HepG2 (cell line): Measurements from ENCODE around the gene POLR3F. TPM values are rescaled to one million over a fixed set of nuclear protein-coding genes. Genes with fewer than 3 reads are reported as not detected.

Experiments
- CREM ChIP-seq, 2 experiments: sonication (generic) in 1 of 2; formaldehyde crosslinking in 1 of 2; IDR thresholded peaks; 2 replicates each; pipeline versions ENCODE4 v1.4.0 to v1.6.1; 2016 to 2020; ENCODE audit warnings: antibody characterized with exemption in 1 of 2, mild to moderate bottlenecking in 1 of 2, missing genetic modification reagents in 1 of 2
- ELF1 ChIP-seq: sonication (generic); formaldehyde crosslinking; IDR thresholded peaks from 2 replicates; pipeline ENCODE4 v1.4.0; 2020; ENCODE audit warnings: missing genetic modification reagents
- ELK4 ChIP-seq: sonication (generic); formaldehyde crosslinking; IDR thresholded peaks from 2 replicates; pipeline ENCODE4 v1.9.0; 2021; ENCODE audit warnings: missing genetic modification reagents, borderline replicate concordance
- ERF ChIP-seq: IDR thresholded peaks from 2 replicates; pipeline ENCODE4 v1.6.1; 2018; ENCODE audit warnings: missing biosample characterization, missing genetic modification reagents
- FOSL1 ChIP-seq: sonication (generic); formaldehyde crosslinking; IDR thresholded peaks from 2 replicates; pipeline ENCODE4 v1.9.0; 2021; ENCODE audit warnings: missing genetic modification reagents, borderline replicate concordance
- MIER3 ChIP-seq: IDR thresholded peaks from 2 replicates; pipeline ENCODE4 v1.6.1; 2016; ENCODE audit warnings: missing compliant biosample characterization, borderline replicate concordance
- MLLT10 ChIP-seq: sonication (generic); formaldehyde crosslinking; IDR thresholded peaks from 2 replicates; pipeline ENCODE4 v1.4.0; 2020; ENCODE audit warnings: missing genetic modification reagents
- MXD1 ChIP-seq: sonication (generic); formaldehyde crosslinking; IDR thresholded peaks from 2 replicates; pipeline ENCODE4 v1.4.0; 2020; ENCODE audit warnings: mild to moderate bottlenecking, missing genetic modification reagents
- MXD3 ChIP-seq: IDR thresholded peaks from 2 replicates; pipeline ENCODE4 v1.6.1; 2016; ENCODE audit warnings: mild to moderate bottlenecking, missing biosample characterization, missing genetic modification reagents
- MYNN ChIP-seq: sonication (generic); formaldehyde crosslinking; IDR thresholded peaks from 2 replicates; pipeline ENCODE4 v1.4.0; 2020; ENCODE audit warnings: mild to moderate bottlenecking, low read depth, missing genetic modification reagents
- PAF1 ChIP-seq: IDR thresholded peaks from 2 replicates; pipeline ENCODE4 v1.6.1; 2016; ENCODE audit warnings: missing genetic modification reagents, missing compliant biosample characterization
- PITX1 ChIP-seq: sonication (generic); formaldehyde crosslinking; IDR thresholded peaks from 2 replicates; pipeline ENCODE4 v1.5.1; 2020; ENCODE audit warnings: mild to moderate bottlenecking, missing genetic modification reagents
- SRSF4 ChIP-seq: fragments of 200-400 bp; formaldehyde crosslinking; IDR thresholded peaks from one replicate; pipeline ENCODE4 v1.6.1; 2018; ENCODE audit warnings: mild to moderate bottlenecking, low read depth, low read length, moderate library complexity; ENCODE audit not compliant: poor library complexity, severe bottlenecking
- U2AF1 ChIP-seq: fragments of 200-400 bp; formaldehyde crosslinking; optimal IDR thresholded peaks from 2 replicates; pipeline ENCODE3; 2017; ENCODE audit warnings: mild to moderate bottlenecking, low read depth, low read length
- ZBTB33 ChIP-seq: sonication (generic); formaldehyde crosslinking; IDR thresholded peaks from 2 replicates; pipeline ENCODE4 v1.4.0; 2020; ENCODE audit warnings: missing genetic modification reagents
- ZEB1 ChIP-seq: IDR thresholded peaks from 2 replicates; pipeline ENCODE4 v1.6.1; 2012; ENCODE audit warnings: mild to moderate bottlenecking, low read depth, inconsistent platforms; ENCODE audit not compliant: insufficient replicate concordance
- ZFP62 ChIP-seq: sonication (generic); formaldehyde crosslinking; IDR thresholded peaks from 2 replicates; pipeline ENCODE4 v1.4.0; 2020; ENCODE audit warnings: missing genetic modification reagents
- ZMAT3 ChIP-seq: sonication (generic); formaldehyde crosslinking; conservative IDR thresholded peaks from 2 replicates; pipeline ENCODE4 v1.7.0; 2021; ENCODE audit warnings: missing genetic modification reagents
- ZNF343 ChIP-seq: sonication (generic); formaldehyde crosslinking; IDR thresholded peaks from 2 replicates; pipeline ENCODE4 v1.4.0; 2020; ENCODE audit warnings: mild to moderate bottlenecking, missing genetic modification reagents
- ZNF432 ChIP-seq: sonication (generic); formaldehyde crosslinking; IDR thresholded peaks from 2 replicates; pipeline ENCODE4 v1.5.0; 2020; ENCODE audit warnings: missing genetic modification reagents, mild to moderate bottlenecking, borderline replicate concordance
- ZNF549 ChIP-seq: sonication (generic); formaldehyde crosslinking; IDR thresholded peaks from 2 replicates; pipeline ENCODE4 v1.5.0; 2020; ENCODE audit warnings: missing genetic modification reagents
- ZNF567 ChIP-seq: sonication (generic); formaldehyde crosslinking; IDR thresholded peaks from 2 replicates; pipeline ENCODE4 v1.8.1; 2023; ENCODE audit warnings: mild to moderate bottlenecking, missing genetic modification reagents, borderline replicate concordance
- ZNF883 ChIP-seq: sonication (generic); formaldehyde crosslinking; IDR thresholded peaks from 2 replicates; pipeline ENCODE4 v1.5.1; 2020; ENCODE audit warnings: mild to moderate bottlenecking, missing genetic modification reagents; ENCODE audit errors: not compliant biosample characterization
- polyA plus RNA-seq, 8 experiments: library from polyadenylated mRNA; depleted of rRNA in 3 of 8; stranded (reverse) in 7 of 8; unstranded in 1 of 8; fragments of >200 nt; fragmentation: Illumina TruSeq in 4 of 8; extraction: Trizol in 4 of 8; gene quantifications; 2 replicates each; pipeline versions ENCODE4 v1.2.1 to v1.2.3, GENCODE V29; 2011 to 2016; ENCODE audit warnings: low read depth in 4 of 8, missing spikeins in 1 of 8, mixed read lengths in 1 of 8; ENCODE audit not compliant: insufficient read depth in 1 of 8
- total RNA-seq, 5 experiments: library from RNA; depleted of rRNA; stranded (reverse); fragments of >200 nt; fragmentation: Illumina TruSeq; extraction: Trizol; gene quantifications; 2 replicates each; pipeline ENCODE4 v1.2.3, GENCODE V29; 2016; ENCODE audit warnings: low read depth in 1 of 5
- TF ChIP-seq, protein P1 (sequence below): sonication (generic); formaldehyde crosslinking; IDR thresholded peaks from 2 replicates; pipeline ENCODE4 v1.4.0; 2020; ENCODE audit warnings: missing genetic modification reagents

The POLR3F gene
- total and polyA plus RNA-seq, 2 of the 13 experiments (the other 11 are each of a cell fraction or from before 2014, with no cell fraction given), result 11.7 to 25.5 TPM

- TF ChIP-seq ERF (CRISPR knock-in tag), result peak; percentile 87
- no peak for TF ChIP-seq SRSF4
- TF ChIP-seq MXD1 (CRISPR knock-in tag), result no peak
- TF ChIP-seq MXD3 (CRISPR knock-in tag), result peak; percentile 67; the same call in 1 of the 2 replicates
- TF ChIP-seq ZBTB33, result peak; percentile 48
- TF ChIP-seq ELF1, result peak; percentile 88
- peak; percentile 38; the same call in 1 of the 2 replicates for TF ChIP-seq MYNN (CRISPR knock-in tag)
- TF ChIP-seq FOSL1, result peak; percentile 21; the same call in 1 of the 2 replicates
- no peak for TF ChIP-seq ZNF432 (CRISPR knock-in tag)
- TF ChIP-seq MIER3, result peak; percentile 80; the same call in 1 of the 2 replicates
- no peak for TF ChIP-seq ELK4 (CRISPR knock-in tag)
- 0 out of 2 replicates have a peak, but pooled peaks have one; percentile 11 for TF ChIP-seq ZNF549 (CRISPR knock-in tag)
- TF ChIP-seq MLLT10, result no peak
- TF ChIP-seq U2AF1, result peak; percentile 77
- no peak for TF ChIP-seq PAF1
- peak; percentile 86 for TF ChIP-seq ZMAT3 (CRISPR knock-in tag)
- TF ChIP-seq, protein P1, sequence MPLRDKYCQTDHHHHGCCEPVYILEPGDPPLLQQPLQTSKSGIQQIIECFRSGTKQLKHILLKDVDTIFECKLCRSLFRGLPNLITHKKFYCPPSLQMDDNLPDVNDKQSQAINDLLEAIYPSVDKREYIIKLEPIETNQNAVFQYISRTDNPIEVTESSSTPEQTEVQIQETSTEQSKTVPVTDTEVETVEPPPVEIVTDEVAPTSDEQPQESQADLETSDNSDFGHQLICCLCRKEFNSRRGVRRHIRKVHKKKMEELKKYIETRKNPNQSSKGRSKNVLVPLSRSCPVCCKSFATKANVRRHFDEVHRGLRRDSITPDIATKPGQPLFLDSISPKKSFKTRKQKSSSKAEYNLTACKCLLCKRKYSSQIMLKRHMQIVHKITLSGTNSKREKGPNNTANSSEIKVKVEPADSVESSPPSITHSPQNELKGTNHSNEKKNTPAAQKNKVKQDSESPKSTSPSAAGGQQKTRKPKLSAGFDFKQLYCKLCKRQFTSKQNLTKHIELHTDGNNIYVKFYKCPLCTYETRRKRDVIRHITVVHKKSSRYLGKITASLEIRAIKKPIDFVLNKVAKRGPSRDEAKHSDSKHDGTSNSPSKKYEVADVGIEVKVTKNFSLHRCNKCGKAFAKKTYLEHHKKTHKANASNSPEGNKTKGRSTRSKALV, result peak; percentile 92
- TF ChIP-seq ZFP62 (CRISPR knock-in tag), result no peak
- TF ChIP-seq PITX1 (CRISPR knock-in tag), result peak; percentile 55; the same call in 1 of the 2 replicates
- peak; percentile 77; the same call in 1 of the 2 replicates for TF ChIP-seq ZNF567 (CRISPR knock-in tag)
- peak; percentile 88 for TF ChIP-seq ZNF883 (CRISPR knock-in tag)
- no peak for TF ChIP-seq ZNF343 (CRISPR knock-in tag)
- peak; percentile 83 for TF ChIP-seq ZEB1
- TF ChIP-seq CREM (IDR thresholded peaks at IDR 0.05), result peak; percentile 95
- peak; percentile 6; the same call in 1 of the 2 replicates for TF ChIP-seq CREM (CRISPR knock-in tag; IDR thresholded peaks at IDR 0.05)
These were observed at the start of gene POLR3F, which contains the start of gene DZANK1 (continued) for GRCh38 chr20:18466894-18467730.
